ENCODE data around the gene RER1. TPM values are rescaled to one million over a fixed set of nuclear protein-coding genes. Genes with fewer than 3 reads are reported as not detected.

The RER1 gene
- total and polyA plus RNA-seq, 3 experiments from 2014 or later: 166 to 222 (median 214) TPM

DNA sequence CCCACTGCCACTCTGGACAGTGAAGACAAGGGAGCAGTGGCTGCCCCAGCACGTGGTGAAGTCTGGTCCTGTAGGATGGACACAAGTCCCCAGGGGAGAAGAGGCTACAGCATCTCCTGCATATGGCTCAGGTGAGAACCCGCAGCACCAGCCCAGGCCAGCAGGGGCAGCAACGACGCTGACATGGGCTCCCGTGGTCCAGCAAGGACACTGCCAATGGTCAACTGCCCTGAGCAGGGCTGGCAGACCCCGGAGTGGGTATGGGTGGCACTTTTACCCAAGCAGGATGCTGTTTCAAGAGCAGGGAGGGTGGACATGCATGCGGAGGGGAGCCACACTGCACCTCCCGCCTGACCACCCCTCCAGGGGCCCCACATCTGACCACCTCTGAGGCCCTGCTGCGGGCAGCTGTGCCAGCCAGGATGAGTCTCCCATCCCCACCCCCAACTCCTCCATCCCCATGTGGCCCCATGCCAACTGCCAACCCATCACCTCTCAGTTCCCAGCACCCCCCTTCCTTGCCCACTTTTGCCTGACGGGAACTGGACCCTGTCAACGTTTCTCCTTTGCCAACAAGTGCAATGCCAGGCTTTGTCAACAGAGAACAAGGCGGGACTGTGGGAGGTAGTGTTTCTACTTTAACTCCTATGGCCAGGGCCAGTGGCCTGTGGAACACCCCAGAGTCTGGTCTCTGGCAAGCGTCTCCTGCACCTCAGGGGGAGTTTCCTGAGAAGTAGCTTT lies 8.8 kb upstream of the RER1 start:
- Histone ChIP-seq H3K4me3 (ENCODE audit: low read length) (no peak overlapping the region), H3K27me3 (ENCODE audit: insufficient read depth, low read length, poor library complexity, severe bottlenecking) (no peaks in the 10 kb centered on the region), H3K27ac (ENCODE audit: low read depth, low read length) (no peak overlapping the region), H3K9me3 (ENCODE audit: low read length) (no peaks in the 10 kb centered on the region), H3K36me3 (ENCODE audit: insufficient read depth, low read length) (no peaks in the 10 kb centered on the region), H3K4me1 (ENCODE audit: insufficient read depth, low read length) (peaks cover 11% of the 10 kb centered on the region)
- DNase-seq: peak in 2 of 5 donors; percentile 9 to 50
- Mint-ChIP-seq H3K27ac (peak overlapping the region in 1 of 8 donors; percentile 70), H3K4me3 (no peak overlapping the region), H3K4me1 (peaks cover 0 to 3% (median 3%) of the 10 kb centered on the region in 3 donors), H3K36me3 (no peaks in the 10 kb centered on the region), H3K27me3 (no peaks in the 10 kb centered on the region), H3K9me3 (no peaks in the 10 kb centered on the region)
- ChIA-PET CTCF (interaction anchor here (0.9 to 8.2 kb wide), 15 partner anchors 8 to 290 kb away, joined by 3 to 114 read pairs (median 6); partner anchors contain the start of genes FAAP20, MORN1 and RER1), POLR2A (interaction anchor here (1.6 kb wide), 1 partner anchor 188 kb away, joined by 11 read pairs; the partner anchor contains the start of gene FAAP20)

DNA sequence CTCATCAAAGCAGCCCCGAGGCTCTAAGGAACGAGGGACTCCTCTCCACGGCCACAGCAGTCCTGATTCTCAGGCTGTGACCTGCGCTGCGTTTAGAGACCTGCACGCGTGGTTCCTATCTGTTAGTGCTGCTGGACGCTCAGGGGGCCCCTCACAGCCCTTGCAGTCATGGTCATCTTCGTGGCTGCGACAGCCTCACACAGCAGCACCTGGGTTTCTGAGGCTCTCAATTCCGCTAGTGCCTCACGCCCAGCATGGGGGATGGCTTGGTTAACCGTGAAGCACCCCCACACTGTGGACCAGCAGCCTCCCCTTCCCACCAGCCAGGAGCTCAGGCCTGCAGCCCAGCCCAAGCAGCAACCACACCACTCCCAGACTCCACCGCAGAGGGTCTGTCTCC lies 8.1 kb upstream of the RER1 start:
- Mint-ChIP-seq H3K27ac (peak overlapping the region in 1 of 8 donors; percentile 19), H3K9me3 (no peaks in the 10 kb centered on the region), H3K27me3 (no peaks in the 10 kb centered on the region), H3K4me3 (no peak overlapping the region), H3K4me1 (peaks cover 0 to 3% (median 3%) of the 10 kb centered on the region in 3 donors), H3K36me3 (peaks cover 0 to 2% (median 0%) of the 10 kb centered on the region in 3 donors)
- ChIA-PET POLR2A (interaction anchor here (1.8 kb wide), 1 partner anchor 188 kb away, joined by 5 read pairs; the partner anchor contains the start of gene FAAP20), CTCF (interaction anchor here (1.1 to 8.2 kb wide), 2 partner anchors 188 to 191 kb away, joined by 3 to 114 read pairs; partner anchors contain the start of gene FAAP20)
- H3K27me3 ChIP-seq (ENCODE audit: insufficient read depth, low read length, poor library complexity, severe bottlenecking): no peaks in the 10 kb centered on the region
- no peak for DNase-seq
- H3K4me1 ChIP-seq (ENCODE audit: insufficient read depth, low read length): peaks cover 11% of the 10 kb centered on the region
- H3K9me3 ChIP-seq (ENCODE audit: low read length): no peaks in the 10 kb centered on the region
- H3K27ac ChIP-seq (ENCODE audit: low read depth, low read length): no peak overlapping the region
- H3K4me3 ChIP-seq (ENCODE audit: low read length): no peak overlapping the region
- no peaks in the 10 kb centered on the region for H3K36me3 ChIP-seq (ENCODE audit: insufficient read depth, low read length)

DNA sequence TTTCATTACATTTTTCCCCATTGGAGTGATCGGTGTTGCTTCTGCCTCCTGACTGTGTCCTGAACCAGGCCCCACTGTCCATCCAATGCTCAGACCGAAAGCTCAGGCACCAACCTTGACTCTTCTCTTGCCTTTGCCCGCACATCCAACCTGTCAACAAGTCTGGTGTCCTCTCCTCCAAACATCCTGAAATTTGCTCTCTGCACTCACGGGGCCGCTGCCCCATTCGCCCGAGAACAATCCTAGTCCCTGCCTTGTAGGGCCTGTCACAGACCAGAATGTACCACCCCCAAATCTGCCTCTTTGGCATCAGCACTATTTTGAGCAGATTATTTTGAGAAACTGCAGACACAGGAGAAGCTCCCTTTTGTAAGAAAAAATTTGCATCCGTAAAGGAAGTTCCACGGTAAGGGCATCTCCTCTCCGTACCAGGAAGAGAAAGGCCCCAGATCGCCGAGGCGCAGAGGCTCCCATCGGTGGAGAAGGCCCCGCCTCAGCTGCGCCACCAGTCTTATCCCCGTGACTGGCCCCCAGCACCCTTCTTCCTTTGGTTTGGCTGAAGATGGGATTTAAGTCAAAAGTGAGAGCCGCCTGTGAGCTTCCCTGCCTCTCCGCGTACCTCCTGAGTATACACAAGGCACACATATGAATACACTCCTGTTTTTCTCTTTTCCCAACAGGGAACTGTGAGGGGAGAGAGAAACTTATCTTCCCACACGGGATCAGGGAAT lies 7.3 kb upstream of the RER1 start:
- Mint-ChIP-seq H3K36me3 (peaks cover 0 to 2% (median 0%) of the 10 kb centered on the region in 3 donors), H3K4me3 (no peak overlapping the region), H3K27me3 (no peaks in the 10 kb centered on the region), H3K27ac (peak overlapping the region in 2 of 8 donors; percentile 69 to 93), H3K9me3 (no peaks in the 10 kb centered on the region), H3K4me1 (peaks cover 0 to 3% (median 3%) of the 10 kb centered on the region in 3 donors)
- Histone ChIP-seq H3K9me3 (ENCODE audit: low read length) (no peaks in the 10 kb centered on the region), H3K4me1 (ENCODE audit: insufficient read depth, low read length) (peaks cover 11% of the 10 kb centered on the region), H3K36me3 (ENCODE audit: insufficient read depth, low read length) (no peaks in the 10 kb centered on the region), H3K27me3 (ENCODE audit: insufficient read depth, low read length, poor library complexity, severe bottlenecking) (no peaks in the 10 kb centered on the region), H3K4me3 (ENCODE audit: low read length) (no peak overlapping the region), H3K27ac (ENCODE audit: low read depth, low read length) (no peak overlapping the region)
- ChIA-PET POLR2A (interaction anchor here (0.9 to 1.8 kb wide), 2 partner anchors 155 to 189 kb away, joined by 3 to 5 read pairs; partner anchors contain the start of gene FAAP20), CTCF (interaction anchor here (1.1 to 8.2 kb wide), 2 partner anchors 189 to 192 kb away, joined by 3 to 114 read pairs; partner anchors contain the start of gene FAAP20)
- peak in 1 of 5 donors; percentile 36 for DNase-seq

DNA sequence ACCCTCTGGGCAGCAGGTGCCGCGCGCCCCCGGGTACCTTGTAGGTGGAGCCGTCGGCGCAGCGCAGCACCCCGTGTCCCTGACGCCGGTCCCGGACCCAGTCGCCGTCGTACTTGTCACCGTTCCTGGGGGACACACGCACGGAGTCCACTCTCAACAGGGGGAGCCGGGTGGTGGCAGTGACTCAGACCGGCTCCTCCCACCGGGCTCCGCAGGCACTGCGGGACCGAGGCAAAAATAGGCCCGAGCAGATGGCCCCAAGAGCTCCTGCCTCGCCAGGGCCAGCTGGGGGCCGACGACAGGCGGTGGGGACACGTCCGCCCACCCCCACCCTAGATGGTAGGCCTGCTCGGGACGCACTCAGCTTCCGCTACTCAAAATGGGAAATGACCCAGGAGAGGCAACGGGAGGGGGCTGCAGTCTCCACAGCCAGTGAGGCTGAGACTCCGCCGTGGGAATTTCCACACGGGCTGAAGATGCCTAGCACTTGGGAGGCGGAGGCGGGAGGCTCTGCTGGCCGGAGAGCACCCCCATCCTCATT lies 6.6 kb upstream of the RER1 start:
- H3K27me3 Mint-ChIP-seq: no peaks in the 10 kb centered on the region
- DNase-seq: peak in 1 of 5 donors; percentile 45
- H3K9me3 Mint-ChIP-seq: no peaks in the 10 kb centered on the region
- Histone ChIP-seq H3K9me3 (ENCODE audit: low read length) (no peaks in the 10 kb centered on the region), H3K27ac (ENCODE audit: low read depth, low read length) (no peak overlapping the region), H3K4me3 (ENCODE audit: low read length) (no peak overlapping the region), H3K36me3 (ENCODE audit: insufficient read depth, low read length) (no peaks in the 10 kb centered on the region), H3K4me1 (ENCODE audit: insufficient read depth, low read length) (peaks cover 11% of the 10 kb centered on the region), H3K27me3 (ENCODE audit: insufficient read depth, low read length, poor library complexity, severe bottlenecking) (no peaks in the 10 kb centered on the region)
- peaks cover 3 to 7% (median 3%) of the 10 kb centered on the region in 3 donors for H3K4me1 Mint-ChIP-seq
- no peak overlapping the region for H3K4me3 Mint-ChIP-seq
- H3K27ac Mint-ChIP-seq: no peak overlapping the region
- peaks cover 0 to 2% (median 0%) of the 10 kb centered on the region in 3 donors for H3K36me3 Mint-ChIP-seq
- ChIA-PET CTCF (interaction anchor here (8.2 kb wide), 1 partner anchor 189 kb away, joined by 114 read pairs; the partner anchor contains the start of gene FAAP20), POLR2A (interaction anchor here (0.9 to 1.8 kb wide), 2 partner anchors 156 to 190 kb away, joined by 3 to 5 read pairs; partner anchors contain the start of gene FAAP20)

DNA sequence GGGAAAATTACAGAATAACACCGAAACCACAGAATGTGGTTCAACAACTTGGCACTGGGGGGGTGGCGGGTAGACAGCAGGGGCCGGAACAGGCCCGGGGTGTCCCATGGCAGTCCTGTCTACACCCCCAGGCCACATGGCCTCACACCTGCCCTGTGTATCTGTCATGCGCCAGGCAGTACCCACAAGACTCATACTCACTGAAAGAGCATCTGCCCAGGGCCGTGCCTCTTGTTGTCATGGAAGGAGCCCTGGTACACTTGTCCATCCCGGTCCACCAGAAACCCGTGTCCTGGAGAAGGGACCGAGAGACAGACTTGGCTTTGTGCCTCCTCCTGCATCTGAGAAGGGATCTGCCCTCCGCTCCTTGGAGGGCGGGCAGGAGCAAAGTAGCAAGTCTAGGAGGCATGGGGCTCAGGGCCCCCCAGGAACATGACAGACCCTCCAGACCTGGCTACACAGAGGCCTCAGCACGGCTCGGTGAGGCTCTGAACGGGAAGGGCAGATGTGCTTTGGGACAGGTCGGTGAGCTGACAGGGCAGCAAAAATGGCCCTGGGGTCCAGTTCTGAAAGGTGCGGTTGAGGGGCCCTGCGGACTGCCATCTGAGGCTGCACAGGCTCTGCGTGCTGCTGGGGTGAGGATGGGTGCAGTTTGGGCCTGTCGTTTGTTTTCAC lies 5.9 kb upstream of the RER1 start:
- no peaks in the 10 kb centered on the region for H3K27me3 Mint-ChIP-seq
- H3K4me3 ChIP-seq (ENCODE audit: low read length): no peak overlapping the region
- no peak overlapping the region for H3K27ac ChIP-seq (ENCODE audit: low read depth, low read length)
- CTCF ChIA-PET: interaction anchor here (4.6 to 8.2 kb wide), 2 partner anchors 190 kb away, joined by 22 to 114 read pairs; partner anchors contain the start of gene FAAP20
- H3K27me3 ChIP-seq (ENCODE audit: insufficient read depth, low read length, poor library complexity, severe bottlenecking): no peaks in the 10 kb centered on the region
- H3K4me1 ChIP-seq (ENCODE audit: insufficient read depth, low read length): peaks cover 16% of the 10 kb centered on the region
- peak overlapping the region in 1 of 7 donors; percentile 24 for H3K4me3 Mint-ChIP-seq
- no peaks in the 10 kb centered on the region for H3K36me3 ChIP-seq (ENCODE audit: insufficient read depth, low read length)
- peak overlapping the region in 1 of 8 donors; percentile 79 for H3K27ac Mint-ChIP-seq
- H3K4me1 Mint-ChIP-seq: peaks cover 3 to 14% (median 5%) of the 10 kb centered on the region in 3 donors
- H3K36me3 Mint-ChIP-seq: peaks cover 0 to 2% (median 0%) of the 10 kb centered on the region in 3 donors
- POLR2A ChIA-PET: interaction anchor here (0.9 kb wide), 1 partner anchor 157 kb away, joined by 3 read pairs; no protein-coding TSS in a partner anchor
- DNase-seq: peak in 1 of 5 donors; percentile 30
- no peaks in the 10 kb centered on the region for H3K9me3 Mint-ChIP-seq
- no peaks in the 10 kb centered on the region for H3K9me3 ChIP-seq (ENCODE audit: low read length)

DNA sequence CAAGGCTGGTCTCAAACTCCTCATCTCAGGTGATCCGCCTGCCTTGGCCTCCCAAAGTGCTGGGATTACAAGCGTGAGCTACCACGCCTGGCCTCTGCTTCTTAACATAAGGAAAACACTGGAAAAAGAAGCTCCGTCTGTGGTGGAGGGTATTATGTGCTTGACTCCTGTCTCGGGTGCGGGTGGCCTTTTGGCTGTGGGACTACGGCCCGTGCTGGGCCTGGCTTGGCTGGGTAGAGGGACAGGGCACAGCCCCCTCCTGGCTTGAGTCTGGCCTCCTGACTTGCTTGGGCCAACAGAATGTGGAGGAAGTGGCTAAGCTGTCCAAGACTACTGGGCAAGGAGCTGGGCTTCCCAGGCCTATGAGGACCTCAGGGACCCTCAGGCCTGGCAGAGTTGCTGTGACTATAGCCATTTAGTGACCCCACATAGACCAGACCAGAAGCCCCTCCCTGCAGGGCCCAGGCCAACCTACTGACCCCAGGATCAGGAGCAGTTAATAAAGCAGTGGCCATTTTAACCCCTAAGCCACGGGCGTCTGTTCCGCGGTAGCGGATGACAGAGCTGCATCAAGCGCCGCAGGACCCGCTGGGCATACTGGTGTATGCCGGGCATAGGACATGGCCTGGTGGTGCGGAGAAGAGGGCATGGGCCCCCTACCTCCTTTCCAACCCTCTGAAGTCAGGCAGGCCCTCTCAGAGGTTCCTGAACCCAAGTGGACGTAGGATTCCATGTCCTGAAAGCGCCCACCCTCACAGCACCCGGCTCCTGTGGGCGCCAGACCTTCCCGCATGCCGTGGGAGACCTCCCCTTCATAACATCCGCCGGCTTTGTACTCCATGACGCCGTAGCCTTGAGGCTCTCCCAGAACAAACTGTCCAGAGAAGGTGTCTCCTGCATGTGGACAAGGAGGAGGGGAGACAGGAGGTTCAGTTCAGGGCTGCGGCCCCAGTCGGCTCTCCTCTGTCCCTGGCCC lies 4.7 kb upstream of the RER1 start:
- Mint-ChIP-seq H3K4me1 (peaks cover 3 to 15% (median 5%) of the 10 kb centered on the region in 3 donors), H3K27me3 (no peaks in the 10 kb centered on the region), H3K9me3 (no peaks in the 10 kb centered on the region), H3K4me3 (peak overlapping the region in 1 of 7 donors; percentile 54), H3K36me3 (peaks cover 0 to 2% (median 0%) of the 10 kb centered on the region in 3 donors), H3K27ac (no peak overlapping the region)
- Histone ChIP-seq H3K27me3 (ENCODE audit: insufficient read depth, low read length, poor library complexity, severe bottlenecking) (no peaks in the 10 kb centered on the region), H3K27ac (ENCODE audit: low read depth, low read length) (no peak overlapping the region), H3K4me3 (ENCODE audit: low read length) (no peak overlapping the region), H3K36me3 (ENCODE audit: insufficient read depth, low read length) (no peaks in the 10 kb centered on the region), H3K4me1 (ENCODE audit: insufficient read depth, low read length) (peaks cover 14% of the 10 kb centered on the region), H3K9me3 (ENCODE audit: low read length) (no peaks in the 10 kb centered on the region)
- peak in 1 of 5 donors; percentile 33 for DNase-seq
- ChIA-PET CTCF (interaction anchor here (1.0 to 4.6 kb wide), 2 partner anchors 191 to 192 kb away, joined by 4 to 22 read pairs; partner anchors contain the start of gene FAAP20), POLR2A (no interaction called here)

All from CD8-positive, alpha-beta memory T cell (primary cell).